ENCODE data around the gene TEX29.

TEX29 gene

GRCh38 chr13:111323549-111323948 lies 3.1 kb downstream of the TEX29 start:
- DNase-seq, result no peak

GRCh38 chr13:111323950-111324651 lies 3.7 kb downstream of the TEX29 start:
- no peak for DNase-seq

GRCh38 chr13:111324736-111325135 lies 4.3 kb downstream of the TEX29 start:
- no peak for DNase-seq

- no peak for DNase-seq
These were observed 4.9 kb downstream of the TEX29 start for GRCh38 chr13:111325146-111325890.

GRCh38 chr13:111325941-111326620 lies 5.6 kb downstream of the TEX29 start:
- DNase-seq, result no peak

GRCh38 chr13:111326621-111326965 lies 6.2 kb downstream of the TEX29 start:
- DNase-seq, result no peak

GRCh38 chr13:111326981-111327642 lies 6.7 kb downstream of the TEX29 start:
- no peak for DNase-seq

GRCh38 chr13:111327730-111328573 lies 7.5 kb downstream of the TEX29 start:
- no peak for DNase-seq

GRCh38 chr13:111328574-111329410 lies 8.3 kb downstream of the TEX29 start:
- DNase-seq, result no peak

GRCh38 chr13:111329641-111330040 lies 9.2 kb downstream of the TEX29 start:
- DNase-seq, result no peak

GRCh38 chr13:111330066-111330610 lies 9.7 kb downstream of the TEX29 start:
- no peak for DNase-seq

- no peak for DNase-seq
These were observed 14.9 kb downstream of the TEX29 start for GRCh38 chr13:111335298-111335697.

GRCh38 chr13:111336666-111337065 lies 16.2 kb downstream of the TEX29 start:
- no peak for DNase-seq

- no peak for DNase-seq
These were observed 16.8 kb downstream of the TEX29 start for GRCh38 chr13:111337206-111337605.

GRCh38 chr13:111337741-111338140 lies 17.3 kb downstream of the TEX29 start:
- no peak for DNase-seq

GRCh38 chr13:111338841-111339240 lies 18.4 kb downstream of the TEX29 start:
- no peak for DNase-seq

- no peak for DNase-seq
These were observed 19.1 kb downstream of the TEX29 start for GRCh38 chr13:111339366-111340143.

GRCh38 chr13:111341886-111342285 lies 21.4 kb downstream of the TEX29 start:
- DNase-seq, result no peak

GRCh38 chr13:111342721-111343120 lies 22.3 kb downstream of the TEX29 start:
- no peak for DNase-seq

GRCh38 chr13:111343186-111343805 lies 22.9 kb downstream of the TEX29 start:
- DNase-seq, result no peak

Data from NCI-H2107 (cell line).